ENCODE data around the gene SLC41A3.
"Not testable (repeated sequence)": the region's sequence is repeated elsewhere in the genome, so short reads cannot be mapped to it uniquely, and the experiment has no call there.

Gene SLC41A3

DNA sequence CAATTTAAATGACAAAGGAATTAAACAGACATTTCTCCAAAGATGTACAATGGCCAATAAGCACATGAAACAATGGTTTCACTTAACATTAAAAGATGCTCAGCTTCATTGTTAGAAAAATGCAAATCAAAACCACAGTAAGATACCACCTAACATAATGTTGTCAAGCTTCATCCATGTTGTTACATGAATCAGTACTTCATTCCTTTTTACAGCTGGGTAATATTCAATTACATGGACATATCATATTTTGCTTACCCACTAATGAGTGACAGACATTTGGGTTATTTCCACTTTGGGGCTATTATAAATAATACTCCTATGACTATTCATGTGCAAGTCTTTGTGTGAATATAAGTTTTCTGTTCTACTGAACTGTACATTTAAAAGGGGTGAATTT, 7.8 kb downstream of the SLC41A3 start:
- TF ChIP-seq, protein P1, sequence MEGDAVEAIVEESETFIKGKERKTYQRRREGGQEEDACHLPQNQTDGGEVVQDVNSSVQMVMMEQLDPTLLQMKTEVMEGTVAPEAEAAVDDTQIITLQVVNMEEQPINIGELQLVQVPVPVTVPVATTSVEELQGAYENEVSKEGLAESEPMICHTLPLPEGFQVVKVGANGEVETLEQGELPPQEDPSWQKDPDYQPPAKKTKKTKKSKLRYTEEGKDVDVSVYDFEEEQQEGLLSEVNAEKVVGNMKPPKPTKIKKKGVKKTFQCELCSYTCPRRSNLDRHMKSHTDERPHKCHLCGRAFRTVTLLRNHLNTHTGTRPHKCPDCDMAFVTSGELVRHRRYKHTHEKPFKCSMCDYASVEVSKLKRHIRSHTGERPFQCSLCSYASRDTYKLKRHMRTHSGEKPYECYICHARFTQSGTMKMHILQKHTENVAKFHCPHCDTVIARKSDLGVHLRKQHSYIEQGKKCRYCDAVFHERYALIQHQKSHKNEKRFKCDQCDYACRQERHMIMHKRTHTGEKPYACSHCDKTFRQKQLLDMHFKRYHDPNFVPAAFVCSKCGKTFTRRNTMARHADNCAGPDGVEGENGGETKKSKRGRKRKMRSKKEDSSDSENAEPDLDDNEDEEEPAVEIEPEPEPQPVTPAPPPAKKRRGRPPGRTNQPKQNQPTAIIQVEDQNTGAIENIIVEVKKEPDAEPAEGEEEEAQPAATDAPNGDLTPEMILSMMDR (conservative IDR thresholded peaks at IDR 0.05) = no peak
- TF ChIP-seq ZFX (IDR thresholded peaks at IDR 0.05) = no peak
- H3K27ac ChIP-seq = no peak overlapping the region

DNA sequence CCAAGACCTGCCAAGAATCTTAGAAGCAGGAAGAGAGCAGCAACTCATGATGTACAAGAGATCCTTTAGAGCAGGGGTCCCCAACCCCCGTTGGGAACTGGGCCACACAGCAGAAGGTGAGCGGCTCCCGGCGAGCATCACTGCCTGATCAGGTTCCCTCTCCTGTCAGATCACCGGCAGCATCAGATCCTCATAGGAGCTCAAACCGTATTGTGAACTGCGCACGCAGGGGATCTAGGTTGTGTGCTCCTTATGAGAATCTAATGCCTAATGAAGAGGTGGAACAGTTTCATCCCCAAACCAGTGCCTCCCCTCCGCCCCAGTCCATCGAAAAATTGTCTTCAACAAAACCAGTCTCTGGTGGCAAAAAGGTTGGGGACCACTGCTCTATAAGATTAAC, 13.8 kb downstream of the SLC41A3 start:
- no peak for TF ChIP-seq ZFX (IDR thresholded peaks at IDR 0.05)
- TF ChIP-seq, protein P1 (conservative IDR thresholded peaks at IDR 0.05) = no peak
- H3K27ac ChIP-seq = no peak overlapping the region

DNA sequence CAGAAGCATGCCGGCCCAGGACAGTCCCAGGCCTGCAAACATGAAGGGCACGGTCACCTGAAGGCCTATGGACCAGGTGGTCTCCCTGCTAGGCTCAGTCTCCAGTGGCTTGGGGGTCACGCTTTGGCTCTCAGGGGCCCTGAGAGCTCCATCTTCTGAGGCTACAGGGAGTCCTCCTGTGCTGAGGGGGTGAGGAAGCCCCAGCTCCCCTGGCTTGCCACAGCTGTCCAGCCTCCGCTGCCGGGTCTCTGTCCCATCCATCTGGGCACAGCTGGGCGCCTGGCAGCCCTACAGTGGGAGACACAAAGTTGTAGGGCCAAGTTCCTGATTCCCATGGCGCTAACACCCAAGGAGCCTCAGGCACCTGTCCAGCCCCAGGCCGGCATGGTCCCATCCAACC, 16.0 kb downstream of the SLC41A3 start:
- no peak overlapping the region for H3K27ac ChIP-seq
- no peak for TF ChIP-seq ZFX (IDR thresholded peaks at IDR 0.05)
- TF ChIP-seq, protein P1 (conservative IDR thresholded peaks at IDR 0.05) = no peak

DNA sequence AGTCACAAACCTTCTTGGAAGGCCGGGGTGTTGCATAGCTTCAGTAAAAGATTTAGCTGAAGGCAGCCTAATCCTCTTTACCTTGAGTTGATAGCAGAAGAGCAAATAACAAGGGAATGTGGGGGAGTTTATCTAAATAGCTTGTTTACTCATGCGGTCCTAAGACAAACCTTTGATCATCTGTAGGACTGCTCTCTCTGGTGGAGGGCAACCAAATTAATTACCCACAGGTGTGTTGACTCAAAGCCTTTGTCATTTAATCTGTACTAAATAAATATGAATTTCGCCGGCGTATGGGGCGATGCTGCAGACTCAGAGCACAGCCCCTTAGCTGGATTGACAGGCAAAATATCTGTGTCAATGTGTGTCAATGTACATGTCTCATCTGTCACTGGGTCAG, 17.2 kb downstream of the SLC41A3 start:
- not testable (repeated sequence) for H3K27ac ChIP-seq

DNA sequence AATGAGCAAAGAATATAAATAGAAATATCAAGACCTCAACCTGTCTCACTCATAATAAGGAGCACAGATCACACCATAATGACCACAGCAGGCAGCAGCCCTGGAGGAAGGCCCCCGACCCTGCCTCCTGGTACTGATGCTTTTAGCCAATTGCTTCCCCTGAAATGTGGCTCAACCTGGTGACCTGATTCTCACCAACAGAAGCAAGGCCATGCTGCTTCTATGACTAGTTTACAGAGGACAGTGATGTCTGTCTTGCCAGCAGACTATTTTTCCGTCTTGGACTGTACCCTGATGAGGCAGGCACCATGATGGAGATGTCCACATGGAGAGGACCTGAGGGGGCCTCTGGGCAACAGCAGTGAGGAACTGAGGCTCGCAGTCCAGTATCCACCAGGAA, 18.0 kb downstream of the SLC41A3 start:
- no peak overlapping the region for H3K27ac ChIP-seq
- no peak for TF ChIP-seq ZFX (IDR thresholded peaks at IDR 0.05)
- TF ChIP-seq, protein P1 (conservative IDR thresholded peaks at IDR 0.05) = no peak

DNA sequence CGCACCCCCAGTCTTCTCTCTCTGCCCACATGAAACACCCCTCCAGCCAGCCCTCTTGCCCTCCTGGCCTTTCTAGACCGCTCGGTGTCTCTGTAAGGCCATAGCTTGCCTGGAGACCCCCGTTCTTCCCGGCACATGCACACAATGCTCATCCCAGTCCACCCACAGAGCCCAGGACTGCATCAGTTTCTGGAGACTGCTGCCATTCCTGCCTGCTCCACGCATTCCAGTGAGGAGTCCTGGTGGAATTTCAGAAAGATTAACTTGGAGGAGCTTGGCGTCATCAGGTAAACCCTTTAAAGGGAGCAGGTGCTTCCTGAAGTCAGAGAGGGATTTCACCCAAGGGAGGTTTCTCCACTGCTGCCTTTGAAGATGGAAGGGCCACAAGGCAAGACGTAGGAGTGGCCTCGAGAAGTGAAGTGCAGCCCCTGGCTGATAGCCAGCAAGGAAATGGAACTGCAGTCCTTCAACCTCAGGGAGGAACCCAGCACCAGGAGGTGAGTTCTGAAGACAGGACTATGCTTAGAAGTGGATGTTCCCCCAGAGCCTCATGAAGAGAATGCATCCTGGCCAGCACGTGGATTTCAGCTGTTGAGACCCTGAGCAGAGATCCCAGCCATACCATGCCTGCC, 19.2 kb downstream of the SLC41A3 start:
- TF ChIP-seq ZFX (IDR thresholded peaks at IDR 0.05) = no peak
- TF ChIP-seq, protein P1 (conservative IDR thresholded peaks at IDR 0.05) = no peak
- H3K27ac ChIP-seq = no peak overlapping the region

DNA sequence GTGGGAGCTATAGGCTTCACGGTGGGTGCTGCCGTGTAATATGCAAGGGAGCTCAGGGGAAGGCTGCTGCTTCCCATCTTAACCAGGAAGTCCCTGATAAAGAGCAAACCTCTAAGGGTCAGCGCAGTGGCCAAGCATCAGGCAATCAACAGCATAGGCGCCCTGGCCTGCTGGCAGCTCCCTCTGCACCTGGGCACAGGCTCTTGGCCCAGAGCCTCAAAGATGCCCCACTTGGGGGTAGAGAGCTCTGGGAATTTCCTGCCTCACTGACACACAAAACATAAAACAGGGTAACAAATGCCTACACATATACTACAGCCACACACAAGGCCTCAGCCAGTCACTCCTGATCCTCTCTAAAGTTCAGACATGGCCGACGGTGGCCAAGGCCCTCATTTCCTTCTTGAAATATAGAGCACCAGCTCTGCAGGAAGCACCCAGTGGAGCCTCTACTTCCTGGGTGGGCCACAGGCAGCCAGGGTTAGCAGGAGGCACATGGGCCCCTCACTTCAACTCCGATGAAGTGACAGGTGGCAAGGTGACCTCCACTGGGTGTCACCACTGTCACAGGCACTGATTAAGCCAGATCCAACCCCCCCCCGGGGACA, 20.5 kb downstream of the SLC41A3 start:
- no peak for TF ChIP-seq ZFX (IDR thresholded peaks at IDR 0.05)
- TF ChIP-seq, protein P1 (conservative IDR thresholded peaks at IDR 0.05) = no peak
- no peak overlapping the region for H3K27ac ChIP-seq

Data from C4-2B (cell line).